ENCODE data around the gene BLACAT1. TPM values are rescaled to one million over a fixed set of nuclear protein-coding genes. Genes with fewer than 3 reads are reported as not detected.

Gene BLACAT1
- total RNA-seq, 4 donors from 2014 or later = 0.26 TPM; not detected in 3

- no peak for DNase-seq (ENCODE audit: low spot score in 2 of 2)
- intact Hi-C loops (cut with DNase I; ENCODE audit: low total_unique reads) = no loop called here
- TF ChIP-seq POLR2A (IDR thresholded peaks at IDR 0.05) = no peak
- H3K4me3 ChIP-seq (ENCODE audit: low read depth, poor library complexity, severe bottlenecking) = no peak overlapping the region
- 80 to 82% methylated on average over 4 of the region's 4 CpGs for WGBS, 2 donors
Measured at GRCh38 chr1:205494115-205494514, 38.3 kb upstream of the BLACAT1 start.

- no peak for TF ChIP-seq POLR2A (IDR thresholded peaks at IDR 0.05)
- no peak for TF ChIP-seq CTCF (IDR thresholded peaks at IDR 0.05)
- intact Hi-C loops (cut with DNase I; ENCODE audit: low total_unique reads) = no loop called here
- 46 to 50% methylated on average over 11 of the region's 11 CpGs for WGBS, 2 donors
- DNase-seq (ENCODE audit: low spot score in 2 of 2) = no peak
- no peak overlapping the region for H3K4me3 ChIP-seq (ENCODE audit: low read depth, poor library complexity, severe bottlenecking)
Measured at GRCh38 chr1:205493241-205494085, 37.6 kb upstream of the BLACAT1 start.

GRCh38 chr1:205492774-205493173, 36.9 kb upstream of the BLACAT1 start:
- WGBS, 2 donors = 23 to 26% methylated on average over 7 of the region's 7 CpGs
- intact Hi-C loops (cut with DNase I; ENCODE audit: low total_unique reads) = no loop called here
- no peak for DNase-seq (ENCODE audit: low spot score in 2 of 2)
- no peak for TF ChIP-seq POLR2A (IDR thresholded peaks at IDR 0.05)
- no peak overlapping the region for H3K4me3 ChIP-seq (ENCODE audit: low read depth, poor library complexity, severe bottlenecking)

GRCh38 chr1:205492201-205492667, 36.4 kb upstream of the BLACAT1 start:
- DNase-seq (ENCODE audit: low spot score in 2 of 2) = no peak
- no peak for TF ChIP-seq POLR2A (IDR thresholded peaks at IDR 0.05)
- TF ChIP-seq CTCF (IDR thresholded peaks at IDR 0.05) = no peak
- no peak overlapping the region for H3K4me3 ChIP-seq (ENCODE audit: low read depth, poor library complexity, severe bottlenecking)
- 21 to 34% methylated on average over 2 of the region's 2 CpGs for WGBS, 2 donors
- intact Hi-C loops (cut with DNase I; ENCODE audit: low total_unique reads) = no loop called here

- TF ChIP-seq POLR2A (IDR thresholded peaks at IDR 0.05) = no peak
- no peak for TF ChIP-seq CTCF (IDR thresholded peaks at IDR 0.05)
- intact Hi-C loops (cut with DNase I; ENCODE audit: low total_unique reads) = no loop called here
- DNase-seq (ENCODE audit: low spot score in 2 of 2) = no peak
- 39 to 48% methylated on average over 4 of the region's 4 CpGs for WGBS, 2 donors
- no peak overlapping the region for H3K4me3 ChIP-seq (ENCODE audit: low read depth, poor library complexity, severe bottlenecking)
Measured at GRCh38 chr1:205491794-205492193, 35.9 kb upstream of the BLACAT1 start.

GRCh38 chr1:205488074-205488723, 32.4 kb upstream of the BLACAT1 start:
- peak in 1 of 2 donors; percentile 82 for DNase-seq (ENCODE audit: low spot score in 2 of 2)
- intact Hi-C loops (cut with DNase I; ENCODE audit: low total_unique reads) = loop anchor here (5.0 to 10.0 kb wide), 2 partner anchors 34 to 153 kb away; no protein-coding TSS in a partner anchor
- WGBS, 2 donors = 45 to 47% methylated on average over 9 of the region's 9 CpGs
- TF ChIP-seq POLR2A (IDR thresholded peaks at IDR 0.05) = no peak
- TF ChIP-seq CTCF (IDR thresholded peaks at IDR 0.05) = peak in 1 of 3 donors; percentile 15
- H3K4me3 ChIP-seq (ENCODE audit: low read depth, poor library complexity, severe bottlenecking) = no peak overlapping the region

Measured in lower leg skin (tissue), 4 donors.